ENCODE data around the gene RESF1. TPM values are rescaled to one million over a fixed set of nuclear protein-coding genes. Genes with fewer than 3 reads are reported as not detected.

RESF1 gene
- total RNA-seq, 1 experiment from 2014 or later, result 43.5 TPM

DNA sequence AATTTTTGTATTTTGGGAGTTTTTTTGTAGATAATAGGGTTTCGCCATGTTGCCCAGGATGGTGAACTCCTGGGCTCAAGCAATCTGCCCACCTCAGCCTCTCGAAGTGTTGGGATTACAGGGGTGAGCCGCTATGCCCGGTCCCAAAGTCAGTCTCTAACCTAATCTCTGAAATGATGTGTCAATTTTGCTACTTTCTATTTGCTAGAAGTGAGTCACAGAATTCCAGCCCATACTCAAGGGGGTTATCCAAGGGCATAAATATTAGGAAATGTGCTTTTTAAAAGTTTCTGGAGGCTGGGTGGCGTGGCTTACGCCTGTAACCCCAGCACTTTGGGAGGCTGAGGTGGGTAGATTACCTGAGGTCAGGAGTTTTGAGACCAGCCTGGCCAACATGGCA is 40.5 kb downstream of the RESF1 start:
- TF ChIP-seq, protein P1, sequence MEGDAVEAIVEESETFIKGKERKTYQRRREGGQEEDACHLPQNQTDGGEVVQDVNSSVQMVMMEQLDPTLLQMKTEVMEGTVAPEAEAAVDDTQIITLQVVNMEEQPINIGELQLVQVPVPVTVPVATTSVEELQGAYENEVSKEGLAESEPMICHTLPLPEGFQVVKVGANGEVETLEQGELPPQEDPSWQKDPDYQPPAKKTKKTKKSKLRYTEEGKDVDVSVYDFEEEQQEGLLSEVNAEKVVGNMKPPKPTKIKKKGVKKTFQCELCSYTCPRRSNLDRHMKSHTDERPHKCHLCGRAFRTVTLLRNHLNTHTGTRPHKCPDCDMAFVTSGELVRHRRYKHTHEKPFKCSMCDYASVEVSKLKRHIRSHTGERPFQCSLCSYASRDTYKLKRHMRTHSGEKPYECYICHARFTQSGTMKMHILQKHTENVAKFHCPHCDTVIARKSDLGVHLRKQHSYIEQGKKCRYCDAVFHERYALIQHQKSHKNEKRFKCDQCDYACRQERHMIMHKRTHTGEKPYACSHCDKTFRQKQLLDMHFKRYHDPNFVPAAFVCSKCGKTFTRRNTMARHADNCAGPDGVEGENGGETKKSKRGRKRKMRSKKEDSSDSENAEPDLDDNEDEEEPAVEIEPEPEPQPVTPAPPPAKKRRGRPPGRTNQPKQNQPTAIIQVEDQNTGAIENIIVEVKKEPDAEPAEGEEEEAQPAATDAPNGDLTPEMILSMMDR (IDR thresholded peaks at IDR 0.05; ENCODE audit: unreplicated experiment), result no peak
- H3K9me3 Mint-ChIP-seq (ENCODE audit: low read depth, unreplicated experiment), result no peaks in the 10 kb centered on the region
- no peaks in the 10 kb centered on the region for H3K4me1 Mint-ChIP-seq (ENCODE audit: low read depth, unreplicated experiment)
- no peak for DNase-seq
- peaks cover 43% of the 10 kb centered on the region for H3K36me3 Mint-ChIP-seq (ENCODE audit: insufficient read depth, unreplicated experiment)
- BruUV-seq (replicated peaks), result no TSS peak
- no peaks in the 10 kb centered on the region for H3K27me3 Mint-ChIP-seq (ENCODE audit: unreplicated experiment)
- H3K4me3 Mint-ChIP-seq (ENCODE audit: low read depth, unreplicated experiment), result no peak overlapping the region
- H3K27ac Mint-ChIP-seq (ENCODE audit: unreplicated experiment), result no peak overlapping the region
- intact Hi-C loops (cut with micrococcal nuclease; ENCODE audit: unreplicated experiment), result no loop called here
- CTCF ChIA-PET, result no interaction called here

DNA sequence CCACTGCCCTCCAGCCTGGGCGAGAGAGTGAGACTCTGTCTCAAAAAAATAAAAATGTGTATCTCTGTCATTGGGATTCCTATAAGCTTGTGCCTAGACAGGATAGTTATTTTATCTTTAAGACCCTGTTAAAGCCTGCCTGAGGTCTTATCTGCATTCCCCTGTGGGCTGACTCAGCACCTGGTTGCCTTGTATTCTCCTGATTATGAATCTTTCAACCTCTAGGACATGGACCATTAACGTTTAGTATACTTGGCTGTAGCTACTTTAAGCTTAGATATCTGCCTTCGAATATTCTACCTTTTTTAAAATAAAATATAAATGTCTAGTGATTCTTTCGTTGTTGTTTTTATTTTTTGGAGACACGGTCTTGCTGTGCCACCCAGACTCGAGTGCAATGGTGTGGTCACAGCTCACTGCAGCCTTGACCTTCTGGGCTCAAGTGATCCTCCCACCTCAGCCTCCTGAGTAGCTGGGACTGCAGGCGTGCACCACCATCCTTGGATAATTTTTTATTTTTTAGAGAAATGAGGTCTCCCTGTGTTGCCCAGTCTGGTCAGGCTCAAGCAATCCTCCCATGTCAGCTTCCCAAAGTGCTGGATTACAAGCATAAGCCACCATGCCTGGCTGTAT is 41.3 kb downstream of the RESF1 start:
- DNase-seq, result no peak
- TF ChIP-seq, protein P1 (IDR thresholded peaks at IDR 0.05; ENCODE audit: unreplicated experiment), result no peak
- intact Hi-C loops (cut with micrococcal nuclease; ENCODE audit: unreplicated experiment), result no loop called here
- Mint-ChIP-seq H3K4me3 (ENCODE audit: low read depth, unreplicated experiment) (no peak overlapping the region), H3K4me1 (ENCODE audit: low read depth, unreplicated experiment) (no peaks in the 10 kb centered on the region), H3K9me3 (ENCODE audit: low read depth, unreplicated experiment) (no peaks in the 10 kb centered on the region), H3K27me3 (ENCODE audit: unreplicated experiment) (no peaks in the 10 kb centered on the region), H3K36me3 (ENCODE audit: insufficient read depth, unreplicated experiment) (peaks cover 40% of the 10 kb centered on the region), H3K27ac (ENCODE audit: unreplicated experiment) (no peak overlapping the region)
- no TSS peak for BruUV-seq (replicated peaks)
- CTCF ChIA-PET, result interaction anchor here (0.6 kb wide), 1 partner anchor 9 kb away, joined by 6 read pairs; no protein-coding TSS in a partner anchor

DNA sequence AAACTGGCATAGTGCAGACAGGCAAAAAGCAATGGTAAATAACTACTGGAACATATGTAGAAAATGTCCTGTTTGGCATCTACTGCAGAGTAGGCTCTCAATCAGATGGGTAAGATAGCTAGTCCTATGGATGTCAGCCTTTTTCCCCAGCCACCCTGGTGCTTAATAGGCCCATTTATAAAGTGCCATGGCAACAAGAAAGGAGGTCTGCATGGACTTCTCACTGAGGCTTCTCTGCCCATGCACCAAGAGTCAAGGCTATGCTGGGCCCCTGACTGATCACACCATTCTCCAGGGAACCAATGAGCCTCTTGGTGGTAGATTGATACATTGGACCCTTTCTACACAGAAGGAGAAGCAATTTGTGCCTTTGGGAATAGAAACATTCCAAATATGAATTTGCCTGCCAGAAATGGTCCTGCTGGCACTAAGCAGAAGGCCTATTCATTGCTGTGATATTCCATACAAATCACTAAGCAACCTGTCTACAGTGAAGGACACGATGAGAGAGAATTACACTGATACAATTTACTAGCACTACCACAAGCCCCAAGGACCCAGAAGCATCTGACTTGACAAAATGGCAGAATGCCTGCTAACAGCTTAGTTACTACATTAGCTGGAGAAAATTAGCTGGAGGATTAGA is 43.8 kb downstream of the RESF1 start:
- TF ChIP-seq, protein P1 (IDR thresholded peaks at IDR 0.05; ENCODE audit: unreplicated experiment), result no peak
- H3K9me3 Mint-ChIP-seq (ENCODE audit: low read depth, unreplicated experiment), result no peaks in the 10 kb centered on the region
- H3K36me3 Mint-ChIP-seq (ENCODE audit: insufficient read depth, unreplicated experiment), result peaks cover 36% of the 10 kb centered on the region
- no peak overlapping the region for H3K27ac Mint-ChIP-seq (ENCODE audit: unreplicated experiment)
- H3K4me3 Mint-ChIP-seq (ENCODE audit: low read depth, unreplicated experiment), result no peak overlapping the region
- CTCF ChIA-PET, result interaction anchor here (0.7 kb wide), 1 partner anchor 34 kb away, joined by 3 read pairs; no protein-coding TSS in a partner anchor
- H3K4me1 Mint-ChIP-seq (ENCODE audit: low read depth, unreplicated experiment), result no peaks in the 10 kb centered on the region
- H3K27me3 Mint-ChIP-seq (ENCODE audit: unreplicated experiment), result no peaks in the 10 kb centered on the region
- intact Hi-C loops (cut with micrococcal nuclease; ENCODE audit: unreplicated experiment), result no loop called here
- no TSS peak for BruUV-seq (replicated peaks)
- no peak for DNase-seq

DNA sequence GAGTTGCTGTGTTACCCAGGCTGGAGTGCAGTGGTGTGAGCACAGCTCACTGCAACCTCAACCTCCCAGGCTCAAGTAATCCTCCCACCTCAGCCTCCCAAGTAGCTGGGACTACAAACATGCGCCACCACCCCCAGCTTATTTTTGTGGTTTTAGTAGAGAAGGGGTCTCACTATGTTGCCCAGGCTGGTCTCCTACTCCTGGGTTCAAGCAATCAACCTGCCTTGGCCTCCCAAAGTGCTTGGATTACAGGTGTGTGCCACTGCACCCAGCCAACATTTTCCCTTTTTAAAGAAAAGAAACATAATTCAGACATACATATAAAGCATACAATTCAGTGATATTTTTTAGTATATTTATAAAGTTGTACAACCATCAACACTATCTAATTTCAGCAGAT is 44.4 kb downstream of the RESF1 start:
- no peaks in the 10 kb centered on the region for H3K4me1 Mint-ChIP-seq (ENCODE audit: low read depth, unreplicated experiment)
- H3K9me3 Mint-ChIP-seq (ENCODE audit: low read depth, unreplicated experiment), result no peaks in the 10 kb centered on the region
- no TSS peak for BruUV-seq (replicated peaks)
- CTCF ChIA-PET, result no interaction called here
- no peak for DNase-seq
- no peak overlapping the region for H3K27ac Mint-ChIP-seq (ENCODE audit: unreplicated experiment)
- H3K27me3 Mint-ChIP-seq (ENCODE audit: unreplicated experiment), result no peaks in the 10 kb centered on the region
- H3K4me3 Mint-ChIP-seq (ENCODE audit: low read depth, unreplicated experiment), result no peak overlapping the region
- intact Hi-C loops (cut with micrococcal nuclease; ENCODE audit: unreplicated experiment), result no loop called here
- H3K36me3 Mint-ChIP-seq (ENCODE audit: insufficient read depth, unreplicated experiment), result peaks cover 29% of the 10 kb centered on the region
- TF ChIP-seq, protein P1 (IDR thresholded peaks at IDR 0.05; ENCODE audit: unreplicated experiment), result no peak

All from Calu3 (cell line).